Thyroid gland (tissue), 4 donors: ENCODE data around the gene TCP11L2.

Experiments used
- POLR2A ChIP-seq, 2 donors: fragments of 450-650 bp; IDR thresholded peaks; one replicate each; pipeline ENCODE4 v1.6.1; 2017; ENCODE audit warnings: antibody characterized with exemption in 2 of 2, mild to moderate bottlenecking in 2 of 2, moderate library complexity in 1 of 2
- TF ChIP-seq, protein P1 (sequence below), 6 experiments: fragments of 200-600 bp in 3 of 6; fragments of 450-650 bp in 3 of 6; sonication (generic) in 3 of 6; IDR thresholded peaks; one replicate each; pipeline ENCODE4 v1.5.1; 2016 to 2019; ENCODE audit warnings: antibody characterized with exemption in 6 of 6, mild to moderate bottlenecking in 2 of 6, inconsistent platforms in 1 of 6, moderate library complexity in 1 of 6

DNA sequence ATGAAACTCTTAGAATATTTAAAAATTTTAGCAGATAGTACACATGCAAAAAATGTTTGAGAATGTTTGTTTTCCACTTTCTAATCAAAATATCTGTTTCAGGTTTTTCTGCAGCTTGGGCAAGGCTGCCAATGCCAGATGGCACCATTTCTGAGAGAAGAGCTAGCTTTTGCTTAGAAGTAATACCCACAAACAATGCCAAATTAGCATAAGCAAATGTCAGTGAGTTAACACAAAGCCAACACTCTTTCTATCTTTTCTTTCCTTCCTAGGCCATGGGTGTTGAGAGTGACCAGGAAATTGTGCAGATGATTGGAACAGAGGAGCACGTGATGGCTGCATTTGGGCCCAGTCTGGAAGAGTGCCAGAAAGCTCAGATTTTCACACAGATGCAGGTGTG is 90.2 kb downstream of the TCP11L2 start:
- no peak for TF ChIP-seq POLR2A (IDR thresholded peaks at IDR 0.05)
- TF ChIP-seq, protein P1, sequence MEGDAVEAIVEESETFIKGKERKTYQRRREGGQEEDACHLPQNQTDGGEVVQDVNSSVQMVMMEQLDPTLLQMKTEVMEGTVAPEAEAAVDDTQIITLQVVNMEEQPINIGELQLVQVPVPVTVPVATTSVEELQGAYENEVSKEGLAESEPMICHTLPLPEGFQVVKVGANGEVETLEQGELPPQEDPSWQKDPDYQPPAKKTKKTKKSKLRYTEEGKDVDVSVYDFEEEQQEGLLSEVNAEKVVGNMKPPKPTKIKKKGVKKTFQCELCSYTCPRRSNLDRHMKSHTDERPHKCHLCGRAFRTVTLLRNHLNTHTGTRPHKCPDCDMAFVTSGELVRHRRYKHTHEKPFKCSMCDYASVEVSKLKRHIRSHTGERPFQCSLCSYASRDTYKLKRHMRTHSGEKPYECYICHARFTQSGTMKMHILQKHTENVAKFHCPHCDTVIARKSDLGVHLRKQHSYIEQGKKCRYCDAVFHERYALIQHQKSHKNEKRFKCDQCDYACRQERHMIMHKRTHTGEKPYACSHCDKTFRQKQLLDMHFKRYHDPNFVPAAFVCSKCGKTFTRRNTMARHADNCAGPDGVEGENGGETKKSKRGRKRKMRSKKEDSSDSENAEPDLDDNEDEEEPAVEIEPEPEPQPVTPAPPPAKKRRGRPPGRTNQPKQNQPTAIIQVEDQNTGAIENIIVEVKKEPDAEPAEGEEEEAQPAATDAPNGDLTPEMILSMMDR (IDR thresholded peaks at IDR 0.05), result no peak
